Measurements from ENCODE around the gene TNNC1.
A peak's percentile ranks its signal among the peaks of the same experiment; 100 is the strongest.

Gene TNNC1

DNA sequence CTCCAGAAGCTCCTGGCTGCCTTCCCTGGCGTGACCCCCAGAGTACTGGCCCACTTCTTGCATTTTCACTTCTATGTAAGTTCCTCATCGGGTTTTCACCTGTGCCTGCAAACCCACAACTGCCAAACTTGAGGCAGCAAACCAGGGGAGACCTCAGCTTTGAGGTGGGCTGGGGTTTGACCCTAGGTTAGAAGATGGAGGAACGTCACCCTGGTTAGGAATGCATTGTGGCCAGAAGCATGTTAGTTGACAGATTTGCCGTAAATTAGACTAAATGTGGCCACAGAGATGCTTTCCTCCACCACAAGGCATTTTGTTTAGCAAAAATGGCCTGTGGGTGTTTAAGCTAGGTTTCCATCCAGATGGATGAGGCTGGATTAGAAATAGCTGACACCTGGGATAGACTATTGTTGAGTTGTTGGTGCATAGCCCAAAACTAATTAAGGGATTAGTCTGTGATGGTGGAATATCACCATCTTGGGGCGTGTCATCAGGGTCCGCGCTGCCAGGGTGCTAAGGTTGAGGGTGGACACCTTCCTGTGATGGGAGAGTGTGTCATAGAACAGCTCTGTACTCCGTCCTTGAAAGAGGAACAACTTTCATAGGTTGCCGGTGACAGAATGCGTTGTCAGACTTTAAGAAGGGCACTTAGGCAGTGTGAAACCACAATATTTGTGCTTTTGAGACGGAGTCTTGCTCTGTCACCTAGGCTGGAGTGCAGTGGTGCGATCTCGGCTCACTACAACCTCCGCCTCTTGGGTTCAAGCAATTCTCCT lies 5.1 kb upstream of the TNNC1 start:
- no peak for DNase-seq (ENCODE audit: low read depth in 3 of 3)

- no peak for DNase-seq (ENCODE audit: low read depth in 3 of 3)
These were observed 4.4 kb upstream of the TNNC1 start for GRCh38 chr3:52458031-52458760.

GRCh38 chr3:52456800-52457183 lies 3.0 kb upstream of the TNNC1 start:
- no peak for DNase-seq (ENCODE audit: low read depth in 3 of 3)

- no peak for DNase-seq (ENCODE audit: low read depth in 3 of 3)
These were observed 2.4 kb upstream of the TNNC1 start for GRCh38 chr3:52456169-52456799.

- peak; percentile 93 to 96 (median 94) for DNase-seq (ENCODE audit: low read depth in 3 of 3)
These were observed 1.7 kb upstream of the TNNC1 start, which contains the start of gene NISCH for GRCh38 chr3:52455283-52456168. NISCH (plus strand) TSS chr3:52455604; CDS start chr3:52455642, 38 bp downstream.

DNA sequence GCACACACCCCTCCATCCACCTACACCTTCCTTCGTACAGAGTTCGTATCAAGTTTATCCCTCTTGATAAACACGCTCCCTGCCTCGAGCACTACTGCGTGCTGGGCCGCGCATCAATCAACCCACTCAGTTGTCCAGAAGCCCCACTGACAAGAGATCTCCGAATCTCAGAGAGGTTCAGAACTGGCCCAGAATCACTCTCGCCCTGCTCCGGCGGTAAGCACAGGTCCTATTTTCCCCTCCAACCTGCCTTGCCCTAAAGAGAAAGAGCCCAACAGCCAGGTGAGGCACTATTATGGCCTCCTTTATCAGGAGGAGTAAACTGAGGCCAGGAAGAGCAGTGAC lies 1.1 kb upstream of the TNNC1 start:
- no peak for DNase-seq (ENCODE audit: low read depth in 3 of 3)

DNA sequence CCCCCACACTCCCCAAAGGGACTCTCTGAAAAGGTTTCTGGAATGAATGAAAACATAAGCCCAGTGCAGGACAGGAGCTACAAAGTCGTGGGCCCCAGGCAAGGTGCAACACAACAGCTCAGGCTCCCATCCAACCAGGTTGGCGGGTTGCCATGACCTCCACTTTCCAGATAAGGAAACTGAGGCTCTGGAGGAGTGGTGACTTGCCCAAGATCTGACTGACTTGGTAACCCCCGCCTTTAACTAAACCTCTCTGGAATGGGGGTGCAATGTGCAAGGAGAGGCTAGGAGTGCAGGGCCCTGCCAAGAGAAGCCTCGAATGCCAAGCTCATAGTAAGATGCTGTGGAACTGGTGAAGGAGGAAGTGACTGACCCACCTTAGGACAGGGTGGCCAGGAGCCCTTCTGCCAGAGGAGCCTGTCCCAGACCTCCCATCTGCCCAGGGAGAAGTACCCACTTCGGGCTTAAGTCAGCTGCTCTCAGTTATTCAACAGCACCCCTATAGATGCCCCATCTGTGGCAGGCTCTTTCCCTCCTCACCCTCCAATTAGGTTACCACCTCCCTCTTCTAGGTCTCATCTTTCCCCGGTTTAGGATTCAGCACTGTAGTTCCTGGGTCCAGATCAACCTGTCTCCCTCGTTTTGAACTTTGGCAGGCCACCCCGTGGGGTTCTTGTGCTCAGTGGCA lies 553 bp upstream of the TNNC1 start:
- DNase-seq (ENCODE audit: low read depth in 3 of 3), result no peak

- DNase-seq (ENCODE audit: low read depth in 3 of 3), result no peak
These were observed 1.1 kb downstream of the TNNC1 start for GRCh38 chr3:52452570-52453221.

DNA sequence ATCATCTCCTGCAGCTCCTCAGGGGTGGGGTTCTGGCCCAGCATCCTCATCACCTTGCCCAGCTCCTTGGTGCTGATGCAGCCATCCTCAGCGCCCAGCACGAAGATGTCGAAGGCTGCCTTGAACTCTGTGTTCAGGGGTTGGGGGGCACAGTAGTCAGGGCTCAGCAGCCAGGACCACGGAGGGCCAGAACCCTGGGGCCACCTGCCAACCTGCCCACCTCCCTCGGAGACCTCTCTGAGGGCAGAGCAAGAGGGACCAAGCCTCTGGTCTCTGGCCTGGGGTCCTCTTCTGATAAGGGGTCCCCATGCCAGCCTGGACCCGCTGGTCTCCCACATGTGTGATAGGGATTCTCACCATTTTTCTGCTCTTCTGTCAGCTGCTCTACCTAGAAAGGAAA lies 1.7 kb downstream of the TNNC1 start:
- no peak for DNase-seq (ENCODE audit: low read depth in 3 of 3)

DNA sequence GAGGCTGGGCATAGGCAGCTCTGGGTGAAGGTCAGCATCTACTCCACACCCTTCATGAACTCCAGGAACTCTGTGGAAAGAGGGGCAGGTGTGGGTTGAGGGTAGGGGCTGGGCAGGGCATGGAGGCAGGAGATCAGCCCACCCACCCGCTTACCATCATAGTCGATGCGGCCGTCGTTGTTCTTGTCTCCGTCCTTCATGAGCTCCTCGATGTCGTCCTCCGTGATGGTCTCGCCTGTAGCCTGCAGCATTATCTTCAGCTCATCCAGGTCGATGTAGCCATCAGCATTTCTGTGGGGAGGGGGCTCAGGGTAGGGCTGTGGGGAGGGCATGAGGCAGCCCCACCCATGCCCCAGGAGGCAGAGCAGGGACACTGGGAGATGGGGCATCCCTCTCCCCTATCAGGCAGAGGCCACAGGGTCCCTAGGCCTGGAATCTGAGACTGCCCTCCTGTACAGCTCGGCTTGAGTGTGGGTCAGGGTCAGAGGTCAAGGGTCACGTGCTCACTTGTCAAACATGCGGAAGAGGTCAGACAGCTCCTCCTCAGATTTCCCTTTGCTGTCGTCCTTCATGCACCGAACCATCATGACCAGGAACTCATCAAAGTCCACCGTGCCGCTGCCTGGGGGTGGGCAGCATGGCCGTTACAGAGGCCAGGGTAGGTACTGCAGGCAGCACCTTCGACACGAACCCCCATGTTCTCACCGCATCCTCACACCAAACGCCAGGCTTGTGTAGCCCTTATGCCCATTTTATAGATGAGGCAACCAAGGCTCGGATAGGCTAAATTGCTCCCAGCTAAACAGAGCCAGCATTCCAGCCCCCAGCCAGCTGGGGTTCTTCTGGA lies 2.4 kb downstream of the TNNC1 start:
- no peak for DNase-seq (ENCODE audit: low read depth in 3 of 3)

- no peak for DNase-seq (ENCODE audit: low read depth in 3 of 3)
These were observed 3.2 kb downstream of the TNNC1 start for GRCh38 chr3:52450489-52451236.

DNA sequence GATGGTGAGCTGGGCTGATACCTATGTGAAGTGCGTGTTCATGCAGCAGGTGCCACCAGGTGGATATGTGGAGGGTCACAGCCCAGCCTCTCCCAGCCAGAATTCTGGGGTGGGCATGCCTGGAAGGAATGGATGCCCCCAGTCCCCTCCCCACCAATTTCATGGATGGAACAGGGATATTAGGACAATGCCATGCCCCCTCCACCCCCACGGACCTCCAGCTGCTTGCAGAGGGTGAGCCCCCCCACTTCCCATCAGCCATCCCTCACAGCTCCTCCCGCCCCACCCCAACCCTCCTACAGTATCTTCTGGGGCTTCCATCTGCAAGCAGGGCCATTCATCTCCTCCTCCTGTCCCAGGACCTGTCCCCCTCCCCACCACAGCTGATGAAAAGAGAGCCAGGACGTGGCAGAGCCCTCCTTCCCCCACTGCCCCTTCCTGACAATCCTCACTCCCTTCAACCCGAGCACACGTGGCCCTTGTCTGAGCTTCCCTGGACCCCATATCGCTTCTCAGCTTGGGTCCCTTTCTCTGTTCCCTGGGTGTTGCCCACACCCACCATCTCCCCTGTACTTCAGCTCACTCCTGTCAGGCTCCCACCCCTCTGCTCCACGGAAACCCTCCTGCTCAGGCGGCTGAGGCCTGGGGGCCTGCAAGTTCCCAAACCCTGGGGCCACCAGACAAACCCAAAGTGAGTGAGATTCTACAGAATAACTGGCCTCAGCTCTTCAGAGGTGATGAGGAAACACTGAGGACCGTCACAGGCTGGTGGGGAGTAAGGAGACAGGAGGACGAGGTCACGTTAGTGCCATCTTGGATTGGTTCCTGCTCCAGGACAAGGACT lies 6.1 kb downstream of the TNNC1 start:
- DNase-seq (ENCODE audit: low read depth in 3 of 3), result no peak

- peak; percentile 40 to 68 (median 64) for DNase-seq (ENCODE audit: low read depth in 3 of 3)
These were observed 7.0 kb downstream of the TNNC1 start for GRCh38 chr3:52446631-52447511.

DNA sequence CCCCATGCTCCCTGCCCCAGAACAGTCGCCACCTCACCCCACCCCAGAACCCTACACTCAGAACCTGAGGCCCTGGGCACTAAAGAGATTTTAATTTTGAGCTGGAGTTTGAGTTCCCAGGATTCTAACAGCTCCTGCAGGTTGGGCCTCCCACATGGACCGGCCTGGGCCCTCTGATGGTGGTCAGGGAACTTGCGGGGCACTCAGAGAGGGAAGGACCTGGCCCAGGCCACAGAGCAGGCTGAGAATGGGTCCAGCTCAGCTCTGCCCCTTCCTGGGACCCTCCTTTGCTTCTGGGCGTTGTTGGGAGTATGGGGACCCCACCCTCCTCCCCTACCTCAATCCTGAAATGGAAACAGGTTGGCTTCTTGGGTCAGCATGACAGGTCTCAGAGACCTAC lies 7.8 kb downstream of the TNNC1 start:
- no peak for DNase-seq (ENCODE audit: low read depth in 3 of 3)

- peak; percentile 44 to 81 (median 54) for DNase-seq (ENCODE audit: low read depth in 3 of 3)
These were observed 8.7 kb downstream of the TNNC1 start, which contains the start of gene SEMA3G for GRCh38 chr3:52444860-52445793. SEMA3G (minus strand) TSS chr3:52445103; CDS start chr3:52445027, 76 bp downstream.
